NCI-H2227 (cell line): Measurements from ENCODE around the gene ZNF175.
A peak's percentile ranks its signal among the peaks of the same experiment; 100 is the strongest.

ENCODE experiments used
- DNase-seq: peaks from one replicate; lab custom pipeline; 2025; ENCODE audit not compliant: unreplicated experiment; lab: John Stamatoyannopoulos, UW

ZNF175 gene

GRCh38 chr19:51570962-51571575 lies at the start of gene ZNF175:
ZNF175 (plus strand) TSS chr19:51571283; CDS start chr19:51573330, 2,047 bp downstream.
- DNase-seq, result peak; percentile 94

- DNase-seq, result no peak
These were observed 49.7 kb upstream of the ZNF175 start for GRCh38 chr19:51521357-51521756.

- no peak for DNase-seq
These were observed 49.3 kb upstream of the ZNF175 start for GRCh38 chr19:51521781-51522180.

- no peak for DNase-seq
These were observed 46.3 kb upstream of the ZNF175 start for GRCh38 chr19:51524666-51525264.

- no peak for DNase-seq
These were observed 45.4 kb upstream of the ZNF175 start for GRCh38 chr19:51525651-51526050.

- no peak for DNase-seq
These were observed 41.8 kb upstream of the ZNF175 start for GRCh38 chr19:51529301-51529700.

- DNase-seq, result no peak
These were observed 40.5 kb upstream of the ZNF175 start for GRCh38 chr19:51530616-51531015.

- no peak for DNase-seq
These were observed 39.5 kb upstream of the ZNF175 start, which contains the start of gene SIGLEC6 for GRCh38 chr19:51531349-51532315. SIGLEC6 (minus strand) TSS chr19:51531670; CDS start chr19:51531648, 22 bp downstream.

GRCh38 chr19:51535535-51535934 lies 35.5 kb upstream of the ZNF175 start:
- DNase-seq, result no peak

GRCh38 chr19:51539821-51540366 lies 31.2 kb upstream of the ZNF175 start:
- no peak for DNase-seq

- no peak for DNase-seq
These were observed 29.4 kb upstream of the ZNF175 start for GRCh38 chr19:51541458-51542357.

GRCh38 chr19:51542699-51543098 lies 28.4 kb upstream of the ZNF175 start:
- no peak for DNase-seq

- DNase-seq, result no peak
These were observed 27.0 kb upstream of the ZNF175 start for GRCh38 chr19:51544038-51544437.

GRCh38 chr19:51546107-51546649 lies 24.9 kb upstream of the ZNF175 start:
- no peak for DNase-seq

- DNase-seq, result no peak
These were observed 24.3 kb upstream of the ZNF175 start for GRCh38 chr19:51546650-51547396.

GRCh38 chr19:51547397-51548212 lies 23.5 kb upstream of the ZNF175 start:
- no peak for DNase-seq

- no peak for DNase-seq
These were observed 22.9 kb upstream of the ZNF175 start for GRCh38 chr19:51548213-51548651.

- no peak for DNase-seq
These were observed 22.2 kb upstream of the ZNF175 start for GRCh38 chr19:51548891-51549305.
